Liver (tissue), 9 donors: ENCODE data around the gene TSPAN17. TPM values are rescaled to one million over a fixed set of nuclear protein-coding genes. Genes with fewer than 3 reads are reported as not detected.

Experiments used
- DNase-seq: peaks from one replicate; pipeline ENCODE4 v3.0.0-alpha.2; 2017; ENCODE audit warnings: low spot score
- H3K27ac ChIP-seq, 2 donors: one replicate each; pipeline ENCODE4 v1.7.0; 2013; ENCODE audit warnings: inconsistent platforms in 2 of 2, low read length in 2 of 2, control low read depth in 1 of 2, low read depth in 1 of 2, mild to moderate bottlenecking in 1 of 2
- H3K27me3 ChIP-seq, 4 donors: one replicate each; pipeline versions ENCODE4 v1.6.1 to v1.7.0; 2013; ENCODE audit warnings: low read length in 3 of 4, inconsistent platforms in 1 of 4, mild to moderate bottlenecking in 1 of 4, moderate library complexity in 1 of 4; ENCODE audit not compliant: control insufficient read depth in 4 of 4, insufficient read depth in 4 of 4
- H3K36me3 ChIP-seq, 4 donors: one replicate each; pipeline versions ENCODE4 v1.6.1 to v1.7.0; 2013; ENCODE audit warnings: low read length in 3 of 4, mild to moderate bottlenecking in 3 of 4, low read depth in 1 of 4, moderate library complexity in 1 of 4; ENCODE audit not compliant: control insufficient read depth in 4 of 4, insufficient read depth in 3 of 4
- H3K4me1 ChIP-seq, 4 donors: one replicate each; pipeline versions ENCODE4 v1.6.1 to v1.7.0; 2013; ENCODE audit warnings: low read length in 3 of 4, mild to moderate bottlenecking in 3 of 4, moderate library complexity in 1 of 4; ENCODE audit not compliant: control insufficient read depth in 4 of 4, insufficient read depth in 4 of 4
- H3K4me3 ChIP-seq, 3 donors: one replicate each; pipeline versions ENCODE4 v1.6.1 to v1.7.0; 2013; ENCODE audit warnings: low read length in 3 of 3, control low read depth in 1 of 3, low read depth in 1 of 3, mild to moderate bottlenecking in 1 of 3
- H3K9ac ChIP-seq, 2 donors: one replicate each; pipeline ENCODE4 v1.7.0; 2013; ENCODE audit warnings: low read length in 2 of 2, mild to moderate bottlenecking in 2 of 2, moderate library complexity in 2 of 2, control low read depth in 1 of 2, low read depth in 1 of 2
- H3K9me3 ChIP-seq, 4 donors: one replicate each; pipeline versions ENCODE4 v1.6.1 to v1.7.0; 2013; ENCODE audit warnings: low read length in 3 of 4; ENCODE audit not compliant: control insufficient read depth in 4 of 4
- EGR1 ChIP-seq, 2 donors: IDR thresholded peaks; 2 replicates each; pipeline ENCODE4 v1.6.1; 2016 to 2018; ENCODE audit warnings: antibody characterized with exemption in 2 of 2, low read depth in 2 of 2
- FOXA1 ChIP-seq: IDR thresholded peaks from 2 replicates; pipeline ENCODE4 v1.6.1; 2016; ENCODE audit warnings: antibody characterized with exemption
- FOXA2 ChIP-seq: IDR thresholded peaks from 2 replicates; pipeline ENCODE4 v1.6.1; 2016; ENCODE audit warnings: antibody characterized with exemption
- GABPA ChIP-seq, 2 donors: IDR thresholded peaks in 1 of 2; conservative IDR thresholded peaks in 1 of 2; 2 replicates each; pipeline ENCODE4 v1.6.1; 2016; ENCODE audit warnings: antibody characterized with exemption in 2 of 2, mild to moderate bottlenecking in 1 of 2, moderate library complexity in 1 of 2
- HNF4A ChIP-seq, 2 donors: conservative IDR thresholded peaks; 2 replicates each; pipeline ENCODE4 v1.6.1; 2016; ENCODE audit warnings: antibody characterized with exemption in 2 of 2, mild to moderate bottlenecking in 2 of 2
- HNF4G ChIP-seq: IDR thresholded peaks from 2 replicates; pipeline ENCODE4 v1.6.1; 2016; ENCODE audit warnings: antibody characterized with exemption
- JUND ChIP-seq, 2 donors: IDR thresholded peaks; 2 replicates each; pipeline ENCODE4 v1.6.1; 2016; ENCODE audit warnings: antibody characterized with exemption in 2 of 2
- NR2F2 ChIP-seq: IDR thresholded peaks from 2 replicates; pipeline ENCODE4 v1.6.1; 2016; ENCODE audit warnings: antibody characterized with exemption
- RAD21 ChIP-seq, 2 donors: IDR thresholded peaks; 2 replicates each; pipeline ENCODE4 v1.6.1; 2016; ENCODE audit warnings: antibody characterized with exemption in 2 of 2, mild to moderate bottlenecking in 2 of 2
- RXRA ChIP-seq, 2 donors: IDR thresholded peaks; 2 replicates each; pipeline ENCODE4 v1.6.1; 2017 to 2018; ENCODE audit warnings: antibody characterized with exemption in 2 of 2, mild to moderate bottlenecking in 1 of 2
- SP1 ChIP-seq: IDR thresholded peaks from 2 replicates; pipeline ENCODE4 v1.6.1; 2018; ENCODE audit warnings: antibody characterized with exemption, mild to moderate bottlenecking
- TAF1 ChIP-seq: conservative IDR thresholded peaks from 2 replicates; pipeline ENCODE4 v1.6.1; 2016; ENCODE audit warnings: antibody characterized with exemption, mild to moderate bottlenecking
- YY1 ChIP-seq: IDR thresholded peaks from 2 replicates; pipeline ENCODE4 v1.6.1; 2016; ENCODE audit warnings: antibody characterized with exemption, mild to moderate bottlenecking
- WGBS: extraction: QIAGEN DNeasy Blood & Tissue Kit; methylation state at CpG from one replicate; pipeline ENCODE4 v1.1.7; 2013; 5-methylcytosine and 5-hydroxymethylcytosine counted together
- polyA plus RNA-seq, 2 donors: library from polyadenylated mRNA; stranded (reverse) in 1 of 2; unstranded in 1 of 2; fragments of 200-250 nt in 1 of 2; fragments of >200 nt in 1 of 2; fragmentation: Nextera tagmentation in 1 of 2; extraction: Ambion mirVana in 1 of 2; gene quantifications; one replicate each; pipeline versions ENCODE4 v1.2.1 to v1.2.3, GENCODE V29; 2013 to 2015
- total RNA-seq, 2 donors: library from RNA; depleted of rRNA; stranded (reverse); fragments of >200 nt; gene quantifications; one replicate each; pipeline ENCODE4 v1.2.3, GENCODE V29; 2014
- TF ChIP-seq, protein P1 (sequence below): IDR thresholded peaks from 2 replicates; pipeline ENCODE4 v1.6.1; 2016; ENCODE audit warnings: antibody characterized with exemption
- TF ChIP-seq, protein P2 (sequence below): IDR thresholded peaks from 2 replicates; pipeline ENCODE4 v1.6.1; 2016; ENCODE audit warnings: antibody characterized with exemption
- TF ChIP-seq, protein P3 (sequence below): fragments of 150-350 bp; IDR thresholded peaks from 2 replicates; pipeline ENCODE4 v1.5.1; 2017; ENCODE audit warnings: improper control_type of control experiment, low read depth, low read length; ENCODE audit not compliant: missing input control
- TF ChIP-seq, protein P4 (sequence below): IDR thresholded peaks from 2 replicates; pipeline ENCODE4 v1.6.1; 2016; ENCODE audit warnings: antibody characterized with exemption, mild to moderate bottlenecking
- TF ChIP-seq, protein P5 (sequence below): IDR thresholded peaks from 2 replicates; pipeline ENCODE4 v1.6.1; 2016; ENCODE audit warnings: antibody characterized with exemption
- donor health status: healthy.
- donor health status: healthy.
- donor health status: healthy.
- donor health status: healthy.
- donor health status: healthy.

Gene TSPAN17
- total and polyA plus RNA-seq, 4 donors = 5.7 to 43.4 (median 16.2) TPM

DNA sequence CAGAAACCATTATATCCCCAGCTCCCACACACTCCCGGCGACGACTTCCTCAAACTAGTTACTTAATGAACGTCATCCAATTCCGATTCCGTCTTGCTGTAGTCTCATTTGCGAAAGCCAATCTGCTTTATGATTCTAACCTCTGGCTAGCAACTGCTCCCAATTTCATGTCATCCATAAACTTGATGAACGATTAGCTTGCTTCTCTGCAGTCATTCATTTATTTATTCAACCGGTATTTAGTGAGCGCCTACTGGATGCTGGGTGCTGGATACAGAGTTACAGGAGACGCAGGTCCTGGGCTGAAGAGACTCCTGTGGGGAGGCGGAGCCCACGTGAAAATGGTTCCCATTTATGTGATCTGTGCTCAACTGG is 46.2 kb downstream of the TSPAN17 start:
- Histone ChIP-seq H3K36me3 (no peaks in the 10 kb centered on the region), H3K27me3 (peaks cover 0 to 8% (median 2%) of the 10 kb centered on the region in 4 donors), H3K9ac (no peak overlapping the region), H3K4me1 (no peaks in the 10 kb centered on the region), H3K4me3 (no peak overlapping the region), H3K9me3 (peaks cover 0 to 2% (median 0%) of the 10 kb centered on the region in 4 donors), H3K27ac (no peak overlapping the region)
- 51% methylated on average over 13 of the region's 13 CpGs for WGBS
- no peak for TF ChIP-seq HNF4A (conservative IDR thresholded peaks at IDR 0.05)
- no peak for TF ChIP-seq TAF1
- no peak for TF ChIP-seq NR2F2
- no peak for TF ChIP-seq RAD21 (IDR thresholded peaks at IDR 0.05)
- no peak for TF ChIP-seq HNF4G
- TF ChIP-seq YY1 = no peak
- no peak for TF ChIP-seq FOXA1
- TF ChIP-seq JUND (IDR thresholded peaks at IDR 0.05) = no peak
- no peak for TF ChIP-seq GABPA (IDR thresholded peaks at IDR 0.05 in 1 of 2, conservative IDR thresholded peaks at IDR 0.05 in 1 of 2)
- DNase-seq = no peak

DNA sequence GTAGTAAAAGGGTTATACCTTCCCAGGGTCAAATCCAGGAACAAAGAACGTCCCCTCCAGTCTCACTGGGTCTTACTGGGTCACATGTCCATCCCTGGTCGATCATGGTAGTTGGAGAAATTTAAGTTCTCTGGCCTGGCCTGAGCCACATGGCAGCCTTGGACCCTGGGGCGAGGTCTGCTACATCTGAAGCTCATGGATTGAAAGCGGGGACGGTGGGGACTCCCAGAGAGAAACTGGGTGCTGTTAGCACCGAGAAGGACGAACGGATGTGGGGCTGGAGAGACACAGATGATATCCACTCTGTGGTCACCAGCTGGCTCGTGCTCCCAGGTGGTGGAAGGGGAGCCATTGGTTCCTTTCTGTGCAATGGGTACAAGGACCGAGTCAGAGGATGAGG is 46.9 kb downstream of the TSPAN17 start:
- H3K4me1 ChIP-seq = no peaks in the 10 kb centered on the region

More for the DNA sequence above, 46.9 kb downstream of the TSPAN17 start:
- Histone ChIP-seq H3K27me3 (peaks cover 0 to 8% (median 2%) of the 10 kb centered on the region in 4 donors), H3K4me3 (no peak overlapping the region), H3K9ac (no peak overlapping the region), H3K9me3 (peaks cover 0 to 2% (median 0%) of the 10 kb centered on the region in 4 donors), H3K27ac (no peak overlapping the region), H3K36me3 (no peaks in the 10 kb centered on the region)
- TF ChIP-seq, protein P1, sequence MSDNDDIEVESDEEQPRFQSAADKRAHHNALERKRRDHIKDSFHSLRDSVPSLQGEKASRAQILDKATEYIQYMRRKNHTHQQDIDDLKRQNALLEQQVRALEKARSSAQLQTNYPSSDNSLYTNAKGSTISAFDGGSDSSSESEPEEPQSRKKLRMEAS = no peak
- no peak for TF ChIP-seq TAF1
- TF ChIP-seq JUND (IDR thresholded peaks at IDR 0.05) = no peak
- TF ChIP-seq FOXA1 = no peak
- no peak for TF ChIP-seq SP1
- TF ChIP-seq, protein P2, sequence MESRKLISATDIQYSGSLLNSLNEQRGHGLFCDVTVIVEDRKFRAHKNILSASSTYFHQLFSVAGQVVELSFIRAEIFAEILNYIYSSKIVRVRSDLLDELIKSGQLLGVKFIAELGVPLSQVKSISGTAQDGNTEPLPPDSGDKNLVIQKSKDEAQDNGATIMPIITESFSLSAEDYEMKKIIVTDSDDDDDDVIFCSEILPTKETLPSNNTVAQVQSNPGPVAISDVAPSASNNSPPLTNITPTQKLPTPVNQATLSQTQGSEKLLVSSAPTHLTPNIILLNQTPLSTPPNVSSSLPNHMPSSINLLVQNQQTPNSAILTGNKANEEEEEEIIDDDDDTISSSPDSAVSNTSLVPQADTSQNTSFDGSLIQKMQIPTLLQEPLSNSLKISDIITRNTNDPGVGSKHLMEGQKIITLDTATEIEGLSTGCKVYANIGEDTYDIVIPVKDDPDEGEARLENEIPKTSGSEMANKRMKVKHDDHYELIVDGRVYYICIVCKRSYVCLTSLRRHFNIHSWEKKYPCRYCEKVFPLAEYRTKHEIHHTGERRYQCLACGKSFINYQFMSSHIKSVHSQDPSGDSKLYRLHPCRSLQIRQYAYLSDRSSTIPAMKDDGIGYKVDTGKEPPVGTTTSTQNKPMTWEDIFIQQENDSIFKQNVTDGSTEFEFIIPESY = no peak
- TF ChIP-seq, protein P3, sequence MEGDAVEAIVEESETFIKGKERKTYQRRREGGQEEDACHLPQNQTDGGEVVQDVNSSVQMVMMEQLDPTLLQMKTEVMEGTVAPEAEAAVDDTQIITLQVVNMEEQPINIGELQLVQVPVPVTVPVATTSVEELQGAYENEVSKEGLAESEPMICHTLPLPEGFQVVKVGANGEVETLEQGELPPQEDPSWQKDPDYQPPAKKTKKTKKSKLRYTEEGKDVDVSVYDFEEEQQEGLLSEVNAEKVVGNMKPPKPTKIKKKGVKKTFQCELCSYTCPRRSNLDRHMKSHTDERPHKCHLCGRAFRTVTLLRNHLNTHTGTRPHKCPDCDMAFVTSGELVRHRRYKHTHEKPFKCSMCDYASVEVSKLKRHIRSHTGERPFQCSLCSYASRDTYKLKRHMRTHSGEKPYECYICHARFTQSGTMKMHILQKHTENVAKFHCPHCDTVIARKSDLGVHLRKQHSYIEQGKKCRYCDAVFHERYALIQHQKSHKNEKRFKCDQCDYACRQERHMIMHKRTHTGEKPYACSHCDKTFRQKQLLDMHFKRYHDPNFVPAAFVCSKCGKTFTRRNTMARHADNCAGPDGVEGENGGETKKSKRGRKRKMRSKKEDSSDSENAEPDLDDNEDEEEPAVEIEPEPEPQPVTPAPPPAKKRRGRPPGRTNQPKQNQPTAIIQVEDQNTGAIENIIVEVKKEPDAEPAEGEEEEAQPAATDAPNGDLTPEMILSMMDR = no peak
- no peak for TF ChIP-seq YY1
- TF ChIP-seq RXRA (IDR thresholded peaks at IDR 0.05) = no peak
- TF ChIP-seq NR2F2 = no peak
- TF ChIP-seq EGR1 (IDR thresholded peaks at IDR 0.05; ENCODE audit: low read depth in 2 of 2) = no peak
- TF ChIP-seq HNF4G = no peak
- TF ChIP-seq GABPA (IDR thresholded peaks at IDR 0.05 in 1 of 2, conservative IDR thresholded peaks at IDR 0.05 in 1 of 2) = no peak
- no peak for TF ChIP-seq RAD21 (IDR thresholded peaks at IDR 0.05)
- TF ChIP-seq, protein P4, sequence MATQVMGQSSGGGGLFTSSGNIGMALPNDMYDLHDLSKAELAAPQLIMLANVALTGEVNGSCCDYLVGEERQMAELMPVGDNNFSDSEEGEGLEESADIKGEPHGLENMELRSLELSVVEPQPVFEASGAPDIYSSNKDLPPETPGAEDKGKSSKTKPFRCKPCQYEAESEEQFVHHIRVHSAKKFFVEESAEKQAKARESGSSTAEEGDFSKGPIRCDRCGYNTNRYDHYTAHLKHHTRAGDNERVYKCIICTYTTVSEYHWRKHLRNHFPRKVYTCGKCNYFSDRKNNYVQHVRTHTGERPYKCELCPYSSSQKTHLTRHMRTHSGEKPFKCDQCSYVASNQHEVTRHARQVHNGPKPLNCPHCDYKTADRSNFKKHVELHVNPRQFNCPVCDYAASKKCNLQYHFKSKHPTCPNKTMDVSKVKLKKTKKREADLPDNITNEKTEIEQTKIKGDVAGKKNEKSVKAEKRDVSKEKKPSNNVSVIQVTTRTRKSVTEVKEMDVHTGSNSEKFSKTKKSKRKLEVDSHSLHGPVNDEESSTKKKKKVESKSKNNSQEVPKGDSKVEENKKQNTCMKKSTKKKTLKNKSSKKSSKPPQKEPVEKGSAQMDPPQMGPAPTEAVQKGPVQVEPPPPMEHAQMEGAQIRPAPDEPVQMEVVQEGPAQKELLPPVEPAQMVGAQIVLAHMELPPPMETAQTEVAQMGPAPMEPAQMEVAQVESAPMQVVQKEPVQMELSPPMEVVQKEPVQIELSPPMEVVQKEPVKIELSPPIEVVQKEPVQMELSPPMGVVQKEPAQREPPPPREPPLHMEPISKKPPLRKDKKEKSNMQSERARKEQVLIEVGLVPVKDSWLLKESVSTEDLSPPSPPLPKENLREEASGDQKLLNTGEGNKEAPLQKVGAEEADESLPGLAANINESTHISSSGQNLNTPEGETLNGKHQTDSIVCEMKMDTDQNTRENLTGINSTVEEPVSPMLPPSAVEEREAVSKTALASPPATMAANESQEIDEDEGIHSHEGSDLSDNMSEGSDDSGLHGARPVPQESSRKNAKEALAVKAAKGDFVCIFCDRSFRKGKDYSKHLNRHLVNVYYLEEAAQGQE = no peak
- TF ChIP-seq, protein P5, sequence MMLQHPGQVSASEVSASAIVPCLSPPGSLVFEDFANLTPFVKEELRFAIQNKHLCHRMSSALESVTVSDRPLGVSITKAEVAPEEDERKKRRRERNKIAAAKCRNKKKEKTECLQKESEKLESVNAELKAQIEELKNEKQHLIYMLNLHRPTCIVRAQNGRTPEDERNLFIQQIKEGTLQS = no peak
- TF ChIP-seq HNF4A (conservative IDR thresholded peaks at IDR 0.05) = no peak
- TF ChIP-seq FOXA2 = no peak
- DNase-seq = no peak
- 79% methylated on average over 10 of the region's 10 CpGs for WGBS
